Upper lobe of left lung (tissue), 4 donors: ENCODE results near the gene MACC1.

Experiments used
- POLR2A ChIP-seq, 4 donors: fragments of 450-650 bp; IDR thresholded peaks; one replicate each; pipeline ENCODE4 v1.5.1; 2016 to 2017; ENCODE audit warnings: antibody characterized with exemption in 4 of 4, mild to moderate bottlenecking in 2 of 4
- POLR2AphosphoS5 ChIP-seq, 2 donors: sonication (generic); formaldehyde crosslinking; IDR thresholded peaks; one replicate each; pipeline ENCODE4 v1.5.1; 2017; ENCODE audit warnings: antibody characterized with exemption in 2 of 2
- TF ChIP-seq, protein P1 (sequence below), 6 experiments: fragments of 450-650 bp in 4 of 6; fragments of 200-600 bp in 2 of 6; sonication (generic) in 2 of 6; IDR thresholded peaks; one replicate each; pipeline ENCODE4 v1.5.1; 2016 to 2019; ENCODE audit warnings: antibody characterized with exemption in 6 of 6

DNA sequence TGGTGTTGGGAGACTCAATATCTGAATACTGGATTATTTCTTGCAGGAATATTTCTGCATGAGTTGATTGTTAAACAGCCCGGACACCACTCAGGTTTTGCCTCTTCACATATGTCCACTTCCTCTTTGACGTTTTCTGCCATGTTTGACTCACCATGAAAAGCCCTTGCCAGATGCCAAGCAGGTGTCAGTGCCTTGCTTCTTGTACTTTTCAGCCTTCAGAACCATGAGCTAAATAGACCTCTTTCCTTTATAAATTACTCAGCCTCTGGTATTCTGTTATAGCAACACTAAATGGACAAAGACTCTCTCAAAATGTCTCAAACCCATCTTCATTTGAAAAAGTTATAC is 24.7 kb upstream of the MACC1 start:
- TF ChIP-seq, protein P1, sequence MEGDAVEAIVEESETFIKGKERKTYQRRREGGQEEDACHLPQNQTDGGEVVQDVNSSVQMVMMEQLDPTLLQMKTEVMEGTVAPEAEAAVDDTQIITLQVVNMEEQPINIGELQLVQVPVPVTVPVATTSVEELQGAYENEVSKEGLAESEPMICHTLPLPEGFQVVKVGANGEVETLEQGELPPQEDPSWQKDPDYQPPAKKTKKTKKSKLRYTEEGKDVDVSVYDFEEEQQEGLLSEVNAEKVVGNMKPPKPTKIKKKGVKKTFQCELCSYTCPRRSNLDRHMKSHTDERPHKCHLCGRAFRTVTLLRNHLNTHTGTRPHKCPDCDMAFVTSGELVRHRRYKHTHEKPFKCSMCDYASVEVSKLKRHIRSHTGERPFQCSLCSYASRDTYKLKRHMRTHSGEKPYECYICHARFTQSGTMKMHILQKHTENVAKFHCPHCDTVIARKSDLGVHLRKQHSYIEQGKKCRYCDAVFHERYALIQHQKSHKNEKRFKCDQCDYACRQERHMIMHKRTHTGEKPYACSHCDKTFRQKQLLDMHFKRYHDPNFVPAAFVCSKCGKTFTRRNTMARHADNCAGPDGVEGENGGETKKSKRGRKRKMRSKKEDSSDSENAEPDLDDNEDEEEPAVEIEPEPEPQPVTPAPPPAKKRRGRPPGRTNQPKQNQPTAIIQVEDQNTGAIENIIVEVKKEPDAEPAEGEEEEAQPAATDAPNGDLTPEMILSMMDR (IDR thresholded peaks at IDR 0.05): no peak
- TF ChIP-seq POLR2A (IDR thresholded peaks at IDR 0.05) (no peak), POLR2AphosphoS5 (IDR thresholded peaks at IDR 0.05) (no peak)
